GM12878 (cell line): ENCODE measurements around the gene CAMK2G. TPM values are rescaled to one million over a fixed set of nuclear protein-coding genes. Genes with fewer than 3 reads are reported as not detected.

ENCODE experiments used
- CBFB ChIP-seq: IDR thresholded peaks from 2 replicates; pipeline ENCODE4 v1.6.1; 2016; ENCODE audit warnings: antibody characterized with exemption, low read depth
- CHD4 ChIP-seq: fragments of 200-600 bp; sonication (generic); IDR thresholded peaks from 2 replicates; pipeline ENCODE4 v1.6.1; 2016; ENCODE audit warnings: mild to moderate bottlenecking
- EP300 ChIP-seq, 2 experiments: fragments of 150-350 bp in 1 of 2; IDR thresholded peaks; 2 replicates each; pipeline ENCODE4 v1.6.1; 2011 to 2012; ENCODE audit warnings: low read depth in 2 of 2, low read length in 2 of 2, borderline replicate concordance in 1 of 2, improper control_type of control experiment in 1 of 2, inconsistent platforms in 1 of 2; ENCODE audit not compliant: control insufficient read depth in 1 of 2
- FOS ChIP-seq: IDR thresholded peaks from 3 replicates; pipeline ENCODE4 v1.6.1; 2011; ENCODE audit warnings: borderline replicate concordance; ENCODE audit not compliant: insufficient read length; ENCODE audit errors: extremely low read depth
- FOXK2 ChIP-seq: fragments of 450-650 bp; IDR thresholded peaks from 2 replicates; pipeline ENCODE4 v1.6.1; 2017; ENCODE audit warnings: mild to moderate bottlenecking, moderate library complexity
- JUNB ChIP-seq: IDR thresholded peaks from 2 replicates; pipeline ENCODE4 v1.6.1; 2016; ENCODE audit warnings: antibody characterized with exemption, mild to moderate bottlenecking
- JUND ChIP-seq: IDR thresholded peaks from 2 replicates; pipeline ENCODE4 v1.6.1; 2012; ENCODE audit warnings: low read depth, mild to moderate bottlenecking, low read length, improper control_type of control experiment, moderate library complexity
- MEF2A ChIP-seq: IDR thresholded peaks from 2 replicates; pipeline ENCODE4 v1.6.1; 2011; ENCODE audit warnings: low read depth, mild to moderate bottlenecking, low read length, moderate library complexity; ENCODE audit not compliant: insufficient read depth
- MXI1 ChIP-seq: fragments of 150-350 bp; IDR thresholded peaks from 2 replicates; pipeline ENCODE4 v1.6.1; 2011; ENCODE audit warnings: low read depth, mild to moderate bottlenecking, inconsistent platforms, low read length, improper control_type of control experiment
- NR2C2 ChIP-seq: IDR thresholded peaks from 2 replicates; pipeline ENCODE4 v1.6.1; 2011; ENCODE audit warnings: borderline replicate concordance, low read depth; ENCODE audit not compliant: control insufficient read depth, insufficient read length
- SIN3A ChIP-seq: IDR thresholded peaks from 2 replicates; pipeline ENCODE4 v1.6.1; 2012; ENCODE audit warnings: low read depth, low read length, improper control_type of control experiment
- SMARCA5 ChIP-seq: fragments of 450-650 bp; IDR thresholded peaks from 2 replicates; pipeline ENCODE4 v1.6.1; 2017; ENCODE audit warnings: mild to moderate bottlenecking
- SREBF2 ChIP-seq: IDR thresholded peaks from 2 replicates; pipeline ENCODE4 v1.6.1; 2012; ENCODE audit warnings: mild to moderate bottlenecking, low read length
- USF1 ChIP-seq: IDR thresholded peaks from 2 replicates; pipeline ENCODE4 v1.6.1; 2011; ENCODE audit warnings: borderline replicate concordance, low read depth, mild to moderate bottlenecking, moderate library complexity, mixed read lengths, low read length; ENCODE audit not compliant: insufficient read depth; ENCODE audit errors: extremely low read length
- ZNF622 ChIP-seq: fragments of 450-650 bp; IDR thresholded peaks from 2 replicates; pipeline ENCODE4 v1.6.1; 2017; ENCODE audit warnings: mild to moderate bottlenecking, inconsistent platforms
- polyA plus RNA-seq, 11 experiments: library from polyadenylated mRNA; depleted of rRNA in 4 of 11; unstranded in 6 of 11; stranded (reverse) in 5 of 11; fragments of >200 nt; fragmentation: Nextera tagmentation in 4 of 11; fragmentation: Illumina TruSeq in 1 of 11; extraction: Ambion mirVana in 4 of 11; extraction: Trizol in 1 of 11; gene quantifications; 1 replicate in 1 of 11; 2 replicates in 10 of 11; pipeline versions ENCODE4 v1.2.1 to v1.2.3, GENCODE V29; 2011 to 2016; ENCODE audit warnings: inconsistent platforms in 2 of 11, missing spikeins in 2 of 11, low read depth in 1 of 11
- total RNA-seq, 4 experiments: library from RNA; depleted of rRNA in 3 of 4; stranded (reverse); fragments of >200 nt in 3 of 4; fragmentation: Illumina TruSeq in 1 of 4; extraction: Trizol in 1 of 4; gene quantifications; 2 replicates each; pipeline versions ENCODE4 v1.2.1 to v1.2.3, GENCODE V29; 2013 to 2021
- TF ChIP-seq, protein P1 (sequence below): IDR thresholded peaks from 2 replicates; pipeline ENCODE4 v1.6.1; 2011; ENCODE audit warnings: low read depth, mild to moderate bottlenecking, low read length, moderate library complexity, borderline replicate concordance; ENCODE audit errors: extremely low read depth
- TF ChIP-seq, protein P2 (sequence below): IDR thresholded peaks from 2 replicates; pipeline ENCODE4 v1.6.1; 2011; ENCODE audit warnings: low read depth, low read length, improper control_type of control experiment, borderline replicate concordance
- TF ChIP-seq, protein P3 (sequence below): fragments of 450-650 bp; IDR thresholded peaks from 2 replicates; pipeline ENCODE4 v1.6.1; 2017; ENCODE audit warnings: mild to moderate bottlenecking
- TF ChIP-seq, protein P4 (sequence below): fragments of 450-650 bp; IDR thresholded peaks from 2 replicates; pipeline ENCODE4 v1.6.1; 2018; ENCODE audit warnings: borderline replicate concordance, mild to moderate bottlenecking; ENCODE audit not compliant: partially characterized antibody
- TF ChIP-seq, protein P5 (sequence below): fragments of 450-650 bp; conservative IDR thresholded peaks from 2 replicates; pipeline ENCODE4 v1.6.1; 2017; ENCODE audit warnings: mild to moderate bottlenecking, moderate library complexity

CAMK2G gene
- total and polyA plus RNA-seq, 10 of the 15 experiments (the other 5 are each of a cell fraction or from before 2014, with no cell fraction given): 5.5 to 24.3 (median 16.9) TPM

GRCh38 chr10:73772281-73773151 is 101.8 kb downstream of the CAMK2G start (continued):
- no peak for TF ChIP-seq SMARCA5
- TF ChIP-seq USF1: no peak
- TF ChIP-seq CBFB: no peak; the same call in none of the 2 replicates
- no peak for TF ChIP-seq JUND
- TF ChIP-seq, protein P1, sequence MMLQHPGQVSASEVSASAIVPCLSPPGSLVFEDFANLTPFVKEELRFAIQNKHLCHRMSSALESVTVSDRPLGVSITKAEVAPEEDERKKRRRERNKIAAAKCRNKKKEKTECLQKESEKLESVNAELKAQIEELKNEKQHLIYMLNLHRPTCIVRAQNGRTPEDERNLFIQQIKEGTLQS: no peak
- peak; percentile 78 for TF ChIP-seq MXI1
- no peak for TF ChIP-seq ZNF622
- TF ChIP-seq NR2C2: no peak
- TF ChIP-seq, protein P2, sequence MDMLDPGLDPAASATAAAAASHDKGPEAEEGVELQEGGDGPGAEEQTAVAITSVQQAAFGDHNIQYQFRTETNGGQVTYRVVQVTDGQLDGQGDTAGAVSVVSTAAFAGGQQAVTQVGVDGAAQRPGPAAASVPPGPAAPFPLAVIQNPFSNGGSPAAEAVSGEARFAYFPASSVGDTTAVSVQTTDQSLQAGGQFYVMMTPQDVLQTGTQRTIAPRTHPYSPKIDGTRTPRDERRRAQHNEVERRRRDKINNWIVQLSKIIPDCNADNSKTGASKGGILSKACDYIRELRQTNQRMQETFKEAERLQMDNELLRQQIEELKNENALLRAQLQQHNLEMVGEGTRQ: peak; percentile 2; the same call in 1 of the 2 replicates
- no peak for TF ChIP-seq FOXK2
- 0 out of 2 replicates have a peak, but pooled peaks have one; percentile 37 for TF ChIP-seq MEF2A
- TF ChIP-seq, protein P3, sequence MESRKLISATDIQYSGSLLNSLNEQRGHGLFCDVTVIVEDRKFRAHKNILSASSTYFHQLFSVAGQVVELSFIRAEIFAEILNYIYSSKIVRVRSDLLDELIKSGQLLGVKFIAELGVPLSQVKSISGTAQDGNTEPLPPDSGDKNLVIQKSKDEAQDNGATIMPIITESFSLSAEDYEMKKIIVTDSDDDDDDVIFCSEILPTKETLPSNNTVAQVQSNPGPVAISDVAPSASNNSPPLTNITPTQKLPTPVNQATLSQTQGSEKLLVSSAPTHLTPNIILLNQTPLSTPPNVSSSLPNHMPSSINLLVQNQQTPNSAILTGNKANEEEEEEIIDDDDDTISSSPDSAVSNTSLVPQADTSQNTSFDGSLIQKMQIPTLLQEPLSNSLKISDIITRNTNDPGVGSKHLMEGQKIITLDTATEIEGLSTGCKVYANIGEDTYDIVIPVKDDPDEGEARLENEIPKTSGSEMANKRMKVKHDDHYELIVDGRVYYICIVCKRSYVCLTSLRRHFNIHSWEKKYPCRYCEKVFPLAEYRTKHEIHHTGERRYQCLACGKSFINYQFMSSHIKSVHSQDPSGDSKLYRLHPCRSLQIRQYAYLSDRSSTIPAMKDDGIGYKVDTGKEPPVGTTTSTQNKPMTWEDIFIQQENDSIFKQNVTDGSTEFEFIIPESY: no peak
- no peak for TF ChIP-seq FOS
- TF ChIP-seq EP300 (IDR thresholded peaks at IDR 0.05; ENCODE audit: borderline replicate concordance in 1 of 2, control insufficient read depth in 1 of 2, low read depth in 2 of 2, low read length in 2 of 2): 0 out of 4 replicates have a peak, but pooled peaks of 1 of the 2 experiments have one; percentile 10
- 0 out of 2 replicates have a peak, but pooled peaks have one; percentile 48 for TF ChIP-seq SIN3A
- no peak for TF ChIP-seq SREBF2
- TF ChIP-seq, protein P4, sequence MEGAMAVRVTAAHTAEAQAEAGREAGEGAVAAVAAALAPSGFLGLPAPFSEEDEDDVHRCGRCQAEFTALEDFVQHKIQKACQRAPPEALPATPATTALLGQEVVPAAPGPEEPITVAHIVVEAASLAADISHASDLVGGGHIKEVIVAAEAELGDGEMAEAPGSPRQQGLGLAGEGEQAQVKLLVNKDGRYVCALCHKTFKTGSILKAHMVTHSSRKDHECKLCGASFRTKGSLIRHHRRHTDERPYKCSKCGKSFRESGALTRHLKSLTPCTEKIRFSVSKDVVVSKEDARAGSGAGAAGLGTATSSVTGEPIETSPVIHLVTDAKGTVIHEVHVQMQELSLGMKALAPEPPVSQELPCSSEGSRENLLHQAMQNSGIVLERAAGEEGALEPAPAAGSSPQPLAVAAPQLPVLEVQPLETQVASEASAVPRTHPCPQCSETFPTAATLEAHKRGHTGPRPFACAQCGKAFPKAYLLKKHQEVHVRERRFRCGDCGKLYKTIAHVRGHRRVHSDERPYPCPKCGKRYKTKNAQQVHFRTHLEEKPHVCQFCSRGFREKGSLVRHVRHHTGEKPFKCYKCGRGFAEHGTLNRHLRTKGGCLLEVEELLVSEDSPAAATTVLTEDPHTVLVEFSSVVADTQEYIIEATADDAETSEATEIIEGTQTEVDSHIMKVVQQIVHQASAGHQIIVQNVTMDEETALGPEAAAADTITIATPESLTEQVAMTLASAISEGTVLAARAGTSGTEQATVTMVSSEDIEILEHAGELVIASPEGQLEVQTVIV: peak; percentile 44
- TF ChIP-seq CHD4: no peak
- no peak for TF ChIP-seq JUNB
- TF ChIP-seq, protein P5, sequence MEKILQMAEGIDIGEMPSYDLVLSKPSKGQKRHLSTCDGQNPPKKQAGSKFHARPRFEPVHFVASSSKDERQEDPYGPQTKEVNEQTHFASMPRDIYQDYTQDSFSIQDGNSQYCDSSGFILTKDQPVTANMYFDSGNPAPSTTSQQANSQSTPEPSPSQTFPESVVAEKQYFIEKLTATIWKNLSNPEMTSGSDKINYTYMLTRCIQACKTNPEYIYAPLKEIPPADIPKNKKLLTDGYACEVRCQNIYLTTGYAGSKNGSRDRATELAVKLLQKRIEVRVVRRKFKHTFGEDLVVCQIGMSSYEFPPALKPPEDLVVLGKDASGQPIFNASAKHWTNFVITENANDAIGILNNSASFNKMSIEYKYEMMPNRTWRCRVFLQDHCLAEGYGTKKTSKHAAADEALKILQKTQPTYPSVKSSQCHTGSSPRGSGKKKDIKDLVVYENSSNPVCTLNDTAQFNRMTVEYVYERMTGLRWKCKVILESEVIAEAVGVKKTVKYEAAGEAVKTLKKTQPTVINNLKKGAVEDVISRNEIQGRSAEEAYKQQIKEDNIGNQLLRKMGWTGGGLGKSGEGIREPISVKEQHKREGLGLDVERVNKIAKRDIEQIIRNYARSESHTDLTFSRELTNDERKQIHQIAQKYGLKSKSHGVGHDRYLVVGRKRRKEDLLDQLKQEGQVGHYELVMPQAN: peak; percentile 76
